Measurements from ENCODE around the gene CIT. TPM values are rescaled to one million over a fixed set of nuclear protein-coding genes. Genes with fewer than 3 reads are reported as not detected.

Gene CIT
- total and polyA plus RNA-seq, 10 of the 15 experiments (the other 5 are each of a cell fraction or from before 2014, with no cell fraction given): 1.0 to 38.2 (median 14.9) TPM

DNA sequence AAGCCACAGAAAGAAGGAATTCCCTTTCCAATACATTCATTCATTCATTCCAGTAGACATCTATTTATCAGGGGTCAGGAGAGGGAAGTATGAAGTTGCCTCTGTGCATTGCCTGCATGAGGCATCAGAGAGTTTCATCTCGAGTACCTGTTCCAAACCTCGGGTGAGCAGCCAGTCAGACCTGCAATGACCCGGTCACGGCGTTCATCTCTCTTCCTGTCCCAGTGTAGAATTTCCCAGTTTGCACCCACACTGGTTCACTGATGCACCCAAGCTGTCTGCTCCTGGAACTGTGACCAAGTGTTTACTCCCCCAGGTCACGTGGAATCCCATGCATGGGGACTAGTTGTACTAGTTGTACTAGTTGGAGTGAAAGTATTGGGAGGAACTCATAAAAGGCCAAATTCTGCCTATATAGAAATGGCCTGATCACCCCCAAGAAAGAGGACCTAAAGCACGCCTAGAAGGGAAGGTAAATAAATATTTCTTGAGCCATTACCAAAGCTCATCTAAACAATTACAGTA, 231.5 kb downstream of the CIT start:
- no peak for TF ChIP-seq POLR2A (IDR thresholded peaks at IDR 0.05; ENCODE audit: low read depth, low read length)
- intact Hi-C loops (cut with micrococcal nuclease; ENCODE audit: unreplicated experiment): loop anchor here (5.0 kb wide), 1 partner anchor 203 kb away; no protein-coding TSS in a partner anchor
- ChIA-PET SMC1A (ENCODE audit: uncharacterized antibody, unreplicated experiment) (no interaction called here), POLR2A (no interaction called here), CTCF (interaction anchor here (1.3 kb wide), 1 partner anchor 202 kb away, joined by 3 read pairs; no protein-coding TSS in a partner anchor), RAD21 (ENCODE audit: unreplicated experiment) (no interaction called here)
- H3K4me3 ChIP-seq: no peak overlapping the region
- DNase-seq (ENCODE audit: low read depth, low spot score) (no peak), FAIRE-seq (no peak), ATAC-seq (no peak)
- H3K9ac ChIP-seq (ENCODE audit: control insufficient read depth, insufficient read depth, low read length): no peak overlapping the region
- H3K27me3 ChIP-seq (replicated peaks in 1 of 2; ENCODE audit: control insufficient read depth in 2 of 2, insufficient read depth in 2 of 2, low read length in 1 of 2): no peaks in the 10 kb centered on the region
- no peak overlapping the region for H3K4me2 ChIP-seq (ENCODE audit: control insufficient read depth, insufficient read depth)
- H3K27ac ChIP-seq (ENCODE audit: control insufficient read depth, insufficient read depth): no peak overlapping the region
- H3K4me1 ChIP-seq (ENCODE audit: control insufficient read depth, insufficient read depth, low read length): no peaks in the 10 kb centered on the region
- 39% methylated on average over 7 of the region's 7 CpGs for WGBS (ENCODE audit: insufficient coverage, insufficient replicate concordance, low lambda C conversion rate, missing lambda C conversion rate)
- H3K79me2 ChIP-seq (ENCODE audit: control insufficient read depth, insufficient read depth, low read length): no peaks in the 10 kb centered on the region
- BruUV-seq (replicated peaks): no TSS peak
- in situ Hi-C loops (cut with MboI): loop anchor here (5.0 kb wide), 1 partner anchor 198 kb away; no protein-coding TSS in a partner anchor
- no peaks in the 10 kb centered on the region for H3K36me3 ChIP-seq (ENCODE audit: control insufficient read depth in 2 of 2, insufficient read depth in 2 of 2, low read length in 1 of 2)
- H2AFZ ChIP-seq (ENCODE audit: control insufficient read depth, low read depth, low read length): no peak overlapping the region
- H3K9me3 ChIP-seq (replicated peaks; ENCODE audit: control insufficient read depth, insufficient read depth, low read length): no peaks in the 10 kb centered on the region
- no peaks in the 10 kb centered on the region for H4K20me1 ChIP-seq (ENCODE audit: control insufficient read depth, insufficient read depth)

DNA sequence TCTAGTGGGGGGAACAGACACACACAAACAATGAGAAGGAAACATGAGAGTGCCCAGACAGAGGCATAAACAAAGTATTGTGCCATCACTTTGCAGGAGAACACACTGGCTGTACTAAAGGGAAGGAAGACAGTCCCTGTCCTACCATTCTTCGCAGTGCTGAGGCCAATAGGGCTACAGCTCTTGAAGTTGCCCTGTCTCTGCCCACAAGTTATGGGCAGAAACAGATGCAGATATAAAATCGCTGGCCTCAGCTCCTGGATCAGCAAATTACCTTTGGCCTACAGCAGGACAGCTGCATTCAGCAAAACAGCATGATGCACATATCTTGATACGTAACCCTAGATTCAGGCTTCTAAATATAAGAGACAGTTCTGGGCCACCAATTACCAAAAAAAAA, 232.2 kb downstream of the CIT start:
- 37% methylated on average over 3 of the region's 3 CpGs for WGBS (ENCODE audit: insufficient coverage, insufficient replicate concordance, low lambda C conversion rate, missing lambda C conversion rate)
- CTCF ChIA-PET: interaction anchor here (0.8 to 1.3 kb wide), 3 partner anchors 9 to 201 kb away, joined by 3 read pairs; no protein-coding TSS in a partner anchor
- SMC1A ChIA-PET (ENCODE audit: uncharacterized antibody, unreplicated experiment): no interaction called here

More for the DNA sequence above, 232.2 kb downstream of the CIT start:
- intact Hi-C loops (cut with micrococcal nuclease; ENCODE audit: unreplicated experiment): loop anchor here (5.0 kb wide), 1 partner anchor 203 kb away; no protein-coding TSS in a partner anchor
- FAIRE-seq: no peak
- Histone ChIP-seq H3K79me2 (ENCODE audit: control insufficient read depth, insufficient read depth, low read length) (no peaks in the 10 kb centered on the region), H3K27me3 (replicated peaks in 1 of 2; ENCODE audit: control insufficient read depth in 2 of 2, insufficient read depth in 2 of 2, low read length in 1 of 2) (no peaks in the 10 kb centered on the region), H2AFZ (ENCODE audit: control insufficient read depth, low read depth, low read length) (no peak overlapping the region), H3K4me3 (no peak overlapping the region), H4K20me1 (ENCODE audit: control insufficient read depth, insufficient read depth) (no peaks in the 10 kb centered on the region), H3K4me2 (ENCODE audit: control insufficient read depth, insufficient read depth) (no peak overlapping the region), H3K9me3 (replicated peaks; ENCODE audit: control insufficient read depth, insufficient read depth, low read length) (no peaks in the 10 kb centered on the region), H3K9ac (ENCODE audit: control insufficient read depth, insufficient read depth, low read length) (no peak overlapping the region), H3K4me1 (ENCODE audit: control insufficient read depth, insufficient read depth, low read length) (no peaks in the 10 kb centered on the region), H3K27ac (ENCODE audit: control insufficient read depth, insufficient read depth) (no peak overlapping the region), H3K36me3 (ENCODE audit: control insufficient read depth in 2 of 2, insufficient read depth in 2 of 2, low read length in 1 of 2) (no peaks in the 10 kb centered on the region)
- DNase-seq (ENCODE audit: low read depth, low spot score): no peak
- no peak for ATAC-seq
- BruUV-seq (replicated peaks): no TSS peak
- ChIA-PET POLR2A (no interaction called here), RAD21 (ENCODE audit: unreplicated experiment) (no interaction called here)
- no peak for TF ChIP-seq HDAC6 (IDR thresholded peaks at IDR 0.05; ENCODE audit: unreplicated experiment)
- TF ChIP-seq CREB1 (IDR thresholded peaks at IDR 0.05; ENCODE audit: low read depth): no peak
- TF ChIP-seq ZNF592 (IDR thresholded peaks at IDR 0.05): no peak
- in situ Hi-C loops (cut with MboI): loop anchor here (5.0 kb wide), 1 partner anchor 198 kb away; no protein-coding TSS in a partner anchor
